Ecto neural progenitor cell (in vitro differentiated cells): ENCODE results near the gene RTN1.
"Not testable (repeated sequence)": the region's sequence is repeated elsewhere in the genome, so short reads cannot be mapped to it uniquely, and the experiment has no call there.

Experiments used
- DNase-seq: peaks from one replicate; pipeline ENCODE4 v3.0.0-alpha.2; 2018; ENCODE audit warnings: low spot score

RTN1 gene

GRCh38 chr14:59704054-59704645 is 166.4 kb downstream of the RTN1 start:
- DNase-seq, result no peak

DNA sequence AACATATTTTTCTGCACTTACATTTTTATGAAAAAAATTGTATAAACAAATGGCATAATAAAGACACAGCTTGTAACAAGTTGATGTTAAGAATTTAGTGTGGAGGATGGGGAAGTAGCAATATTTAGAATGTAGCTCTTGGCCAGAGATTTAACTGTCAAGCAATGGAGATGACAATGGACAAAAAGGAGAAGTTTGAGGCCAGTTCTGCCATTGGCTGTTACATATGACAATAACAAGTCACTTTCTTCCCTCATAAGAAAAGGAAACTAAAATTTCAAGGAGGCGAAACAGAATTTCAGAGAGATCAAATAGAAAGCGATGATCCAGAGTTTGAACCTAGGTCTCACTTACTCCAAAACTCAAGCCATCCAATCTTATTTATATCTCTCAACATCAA is 171.1 kb downstream of the RTN1 start:
- no peak for DNase-seq

GRCh38 chr14:59698793-59699192 is 171.8 kb downstream of the RTN1 start:
- no peak for DNase-seq

DNA sequence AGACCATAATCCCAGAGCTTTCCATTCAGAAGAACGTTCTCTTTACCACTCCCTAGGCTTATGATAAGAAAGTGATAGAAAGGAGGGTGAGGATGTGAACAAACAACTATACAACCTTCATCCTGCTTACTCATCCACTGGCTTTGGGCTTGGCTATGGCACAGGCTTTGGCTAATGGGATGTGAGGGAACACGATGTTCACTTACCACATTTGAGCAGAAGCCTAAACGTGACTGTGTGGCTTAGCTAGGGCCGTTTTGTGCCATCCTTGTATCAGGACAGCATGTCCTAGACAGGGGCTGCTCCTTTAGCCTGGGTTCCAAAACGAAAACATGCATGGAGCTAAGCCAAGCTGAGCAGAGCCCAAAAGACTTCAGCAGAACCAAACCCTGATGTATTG is 175.4 kb downstream of the RTN1 start:
- DNase-seq, result no peak

DNA sequence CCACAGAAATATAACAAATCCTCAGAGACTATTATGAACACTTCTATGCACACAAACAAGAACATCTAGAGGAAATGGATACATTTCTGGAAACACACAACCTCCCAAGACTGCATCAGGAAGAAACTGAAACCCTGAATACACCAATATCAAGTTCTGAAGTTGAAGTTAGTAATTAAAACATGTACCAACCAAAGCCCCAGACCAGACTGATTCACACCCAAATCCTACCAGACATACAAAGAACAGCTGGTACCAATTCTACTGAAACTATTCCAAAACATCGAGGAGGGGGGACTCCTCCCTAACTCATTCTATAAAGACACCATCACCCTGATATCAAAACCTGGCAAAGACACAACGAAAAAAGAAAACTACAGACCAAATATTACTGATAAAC is 179.3 kb downstream of the RTN1 start:
- DNase-seq, result no peak

DNA sequence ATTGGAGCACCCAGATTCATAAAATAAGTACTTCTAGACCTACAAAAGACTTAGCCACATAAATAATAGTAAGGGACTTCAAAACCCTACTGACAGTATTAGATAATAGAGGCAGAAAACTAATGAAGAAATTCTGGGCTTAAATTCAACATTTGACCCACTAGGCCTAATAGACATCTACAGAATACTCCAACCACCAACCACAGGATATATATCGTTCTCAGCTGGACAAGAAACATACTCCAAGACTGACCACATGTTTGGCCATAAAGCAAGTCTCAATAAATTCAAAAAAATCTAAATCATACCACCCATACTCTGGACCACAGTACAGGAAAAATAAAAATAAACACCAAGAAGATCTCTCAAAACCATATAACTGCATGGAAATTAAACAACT is 180.2 kb downstream of the RTN1 start:
- DNase-seq, result no peak

DNA sequence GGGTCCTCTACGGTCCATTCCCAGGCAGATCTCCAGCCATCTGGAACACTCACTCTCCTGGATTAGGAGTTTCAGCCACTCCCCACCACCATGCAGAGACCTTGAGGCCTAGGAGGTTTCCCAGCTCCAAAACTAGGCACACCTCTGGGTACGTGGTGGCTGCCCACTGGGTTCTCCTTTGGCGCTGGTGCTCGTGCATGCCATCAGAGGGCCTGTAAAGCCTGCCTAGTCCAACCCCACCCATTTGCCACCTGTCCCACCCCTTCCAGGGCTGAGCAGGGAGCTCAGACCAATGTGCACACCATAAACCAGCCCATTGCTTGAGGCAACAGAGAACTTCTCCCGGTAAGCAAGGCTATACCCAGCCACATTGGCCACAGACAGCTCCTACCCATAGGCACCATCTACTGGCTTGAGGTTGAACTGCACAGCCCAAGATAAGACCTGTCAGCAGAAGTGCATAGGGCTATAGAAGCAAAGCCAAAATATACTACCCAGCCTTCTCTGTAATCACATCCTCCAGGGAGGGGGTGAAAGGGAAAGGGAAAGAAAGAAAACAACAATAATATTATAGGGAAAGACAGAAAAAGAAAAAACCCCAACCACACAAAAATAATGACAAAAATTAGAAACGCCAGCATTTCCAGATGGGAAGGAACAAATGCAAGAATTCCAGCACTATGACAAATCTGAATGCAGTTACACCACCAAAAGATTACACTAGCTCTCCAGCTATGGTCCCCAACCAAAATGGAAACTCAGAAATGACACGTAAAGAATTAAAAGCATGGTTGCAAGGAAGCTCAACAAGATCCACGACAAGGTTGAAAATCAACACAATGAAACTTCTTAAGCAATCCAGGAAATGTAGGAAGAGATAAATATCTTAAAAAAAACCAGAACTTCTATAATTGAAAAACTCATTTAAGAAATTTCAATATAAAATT is 182.1 kb downstream of the RTN1 start:
- DNase-seq, result peak; percentile 64

DNA sequence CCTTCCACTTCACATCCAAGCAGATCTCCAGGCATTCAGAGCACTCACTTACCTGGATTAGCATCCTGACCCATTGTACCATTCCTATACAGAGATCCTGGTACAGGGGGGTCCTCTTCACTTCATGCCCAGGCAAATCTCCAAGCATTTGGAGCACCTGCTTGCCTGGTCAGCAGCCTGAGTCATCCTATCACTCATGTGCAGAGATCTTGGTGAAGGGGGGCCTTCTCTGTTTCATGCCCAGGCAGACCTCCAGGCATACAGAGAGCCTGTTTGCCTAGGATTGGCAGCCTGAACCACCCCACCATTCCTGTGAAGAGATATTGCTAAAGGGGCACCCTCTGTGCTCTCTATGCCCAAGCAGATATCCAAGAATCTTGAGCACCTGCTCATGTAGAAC is 182.9 kb downstream of the RTN1 start:
- DNase-seq, result no peak

- peak; percentile 57 for DNase-seq
These were observed 190.7 kb downstream of the RTN1 start for GRCh38 chr14:59679872-59680271.

DNA sequence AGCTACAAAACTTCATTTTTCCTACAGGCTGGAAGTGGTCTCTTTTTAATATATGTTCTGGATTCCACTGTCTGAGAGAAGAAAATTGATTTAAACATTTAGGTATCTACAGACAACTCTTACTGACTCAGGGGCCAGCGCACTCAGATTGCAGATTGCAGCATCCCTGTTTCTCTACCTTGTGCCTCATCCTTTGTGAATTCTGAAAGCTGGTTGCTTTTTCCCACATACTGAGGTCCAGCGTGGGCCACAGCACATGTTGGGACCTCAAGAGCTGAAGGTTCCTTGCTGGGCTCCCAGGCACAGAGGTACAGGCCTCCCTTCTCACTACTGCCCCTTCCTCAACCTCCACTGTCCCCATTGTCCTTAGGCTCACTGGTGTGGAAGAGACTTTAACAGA is 192.2 kb downstream of the RTN1 start:
- no peak for DNase-seq

DNA sequence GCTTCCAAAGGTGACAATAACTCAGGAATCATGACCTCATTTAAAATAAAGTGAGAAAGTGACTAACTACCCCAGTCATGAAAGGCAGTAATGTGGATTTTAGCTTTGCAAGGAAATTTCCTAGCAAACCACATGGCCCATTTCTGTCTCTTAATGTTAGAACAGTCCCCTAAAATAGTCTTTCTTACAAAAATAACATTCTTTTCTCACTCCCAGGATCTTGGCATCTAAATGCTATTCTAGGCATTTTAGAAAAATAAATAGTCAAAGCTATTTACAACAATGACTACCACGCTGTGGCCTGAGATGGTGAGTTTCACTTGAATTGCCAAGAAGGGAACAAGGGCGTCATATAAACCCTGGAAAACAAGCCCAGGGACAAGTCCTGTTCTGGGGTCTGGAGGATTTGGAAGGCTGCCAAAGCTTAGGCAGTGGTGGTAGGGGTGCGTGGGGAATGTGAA is 192.8 kb downstream of the RTN1 start:
- no peak for DNase-seq

GRCh38 chr14:59675394-59675793 is 195.2 kb downstream of the RTN1 start:
- no peak for DNase-seq

GRCh38 chr14:59664741-59665140 is 205.8 kb downstream of the RTN1 start:
- no peak for DNase-seq

DNA sequence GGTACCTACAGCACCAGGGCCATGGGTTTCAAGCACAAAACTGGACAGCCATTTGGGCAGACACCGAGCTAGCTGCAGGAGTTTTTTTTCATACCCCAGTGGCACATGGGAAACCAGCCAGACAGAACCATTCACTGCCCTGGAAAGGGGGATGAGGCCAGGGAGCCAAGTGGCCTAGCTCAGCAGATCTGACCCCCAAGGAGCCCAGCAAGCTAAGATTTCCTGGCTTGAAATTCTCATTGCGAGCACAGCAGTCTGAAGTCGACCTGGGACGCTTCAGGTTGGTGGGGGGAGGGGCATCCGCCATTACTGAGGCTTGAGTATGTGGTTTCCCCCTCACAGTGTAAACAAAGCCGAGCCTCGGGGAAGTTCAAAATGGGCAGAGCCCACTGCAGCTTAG is 212.8 kb downstream of the RTN1 start:
- DNase-seq, result no peak

DNA sequence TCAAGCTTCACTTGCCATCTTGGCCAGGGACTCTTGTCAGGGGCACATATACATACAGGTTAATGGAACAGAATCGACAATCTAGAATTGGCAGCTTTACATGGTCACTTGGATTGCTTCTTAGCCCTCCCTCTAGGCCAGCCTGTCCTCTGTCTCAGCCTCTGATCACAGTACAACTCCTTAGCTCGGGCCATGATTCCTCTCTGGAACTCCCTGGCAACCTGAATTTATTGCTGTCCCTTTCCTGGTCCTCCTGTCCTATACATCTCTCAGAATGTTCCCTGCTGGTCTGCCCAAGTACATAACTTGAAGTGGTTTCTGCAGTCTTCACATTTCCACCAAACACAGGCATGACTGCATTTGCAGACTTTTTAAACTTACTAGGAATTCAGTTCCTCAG is 214.1 kb downstream of the RTN1 start:
- DNase-seq, result no peak

GRCh38 chr14:59654131-59654530 is 216.4 kb downstream of the RTN1 start:
- not testable (repeated sequence) for DNase-seq

GRCh38 chr14:59646832-59647231 is 223.7 kb downstream of the RTN1 start:
- not testable (repeated sequence) for DNase-seq

- no peak for DNase-seq
These were observed 231.7 kb downstream of the RTN1 start for GRCh38 chr14:59638885-59639284.

GRCh38 chr14:59634617-59635016 is 236.0 kb downstream of the RTN1 start:
- no peak for DNase-seq

- no peak for DNase-seq
These were observed 237.1 kb downstream of the RTN1 start for GRCh38 chr14:59633486-59633885.

DNA sequence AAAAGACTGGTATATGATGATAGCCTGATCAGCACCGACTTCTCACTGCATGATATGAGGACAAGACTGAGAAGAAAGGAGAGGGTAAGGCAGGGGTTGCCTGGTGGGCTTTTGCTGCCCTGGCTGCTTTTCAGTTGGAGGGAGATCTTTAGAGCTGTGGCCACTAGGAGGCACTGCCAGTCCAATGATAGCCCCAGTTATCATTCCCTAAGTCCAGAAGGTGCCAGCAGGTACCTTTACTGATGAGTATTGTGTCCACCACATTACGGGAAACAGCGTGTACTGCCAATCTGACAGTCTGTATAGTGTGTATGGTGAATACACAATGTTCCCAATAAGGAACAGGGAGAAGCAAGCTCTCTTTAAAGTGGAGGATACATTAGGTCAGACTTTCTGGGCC is 238.2 kb downstream of the RTN1 start:
- peak; percentile 58 for DNase-seq

- DNase-seq, result no peak
These were observed 239.3 kb downstream of the RTN1 start for GRCh38 chr14:59631237-59631636.

DNA sequence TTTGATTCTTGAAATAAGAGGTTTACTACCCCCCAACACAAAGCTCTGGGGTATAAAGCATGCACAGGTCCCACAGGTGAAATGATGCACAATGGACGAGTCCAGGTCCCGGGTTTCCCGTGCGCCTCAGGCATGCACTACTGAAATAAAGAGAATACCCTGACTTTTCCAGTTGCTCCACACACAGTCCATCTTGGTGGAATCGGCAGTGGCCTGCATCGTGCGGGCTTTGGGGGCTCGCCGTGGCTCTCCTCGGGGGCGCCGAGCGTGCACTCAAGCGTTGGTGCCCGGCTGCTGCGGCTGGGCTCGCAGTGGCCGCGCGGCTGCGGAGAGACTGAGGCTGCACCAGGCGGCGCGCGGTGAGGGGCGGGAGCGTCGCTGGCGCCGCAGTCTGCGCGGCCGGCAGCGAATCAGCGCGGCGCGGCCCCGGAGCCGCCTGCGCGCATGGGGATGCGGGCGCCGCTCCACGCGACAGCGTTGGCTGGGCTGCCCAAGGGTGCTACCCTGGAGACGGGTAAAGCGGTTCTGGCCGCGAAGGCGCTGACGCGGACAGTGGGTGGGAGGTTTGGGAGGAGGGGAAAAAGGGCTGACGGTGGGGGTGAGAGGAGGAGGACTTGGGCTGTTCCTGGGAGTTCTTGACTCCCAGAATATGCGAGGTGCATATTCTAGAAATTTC is 240.2 kb downstream of the RTN1 start:
- peak; percentile 63 for DNase-seq
